HuH-7.5 (cell line): ENCODE measurements around the gene KLF13.

ENCODE experiments used
- DNase-seq: peaks from one replicate; pipeline ENCODE4 v3.0.0; 2011; ENCODE audit warnings: low spot score

The KLF13 gene

DNA sequence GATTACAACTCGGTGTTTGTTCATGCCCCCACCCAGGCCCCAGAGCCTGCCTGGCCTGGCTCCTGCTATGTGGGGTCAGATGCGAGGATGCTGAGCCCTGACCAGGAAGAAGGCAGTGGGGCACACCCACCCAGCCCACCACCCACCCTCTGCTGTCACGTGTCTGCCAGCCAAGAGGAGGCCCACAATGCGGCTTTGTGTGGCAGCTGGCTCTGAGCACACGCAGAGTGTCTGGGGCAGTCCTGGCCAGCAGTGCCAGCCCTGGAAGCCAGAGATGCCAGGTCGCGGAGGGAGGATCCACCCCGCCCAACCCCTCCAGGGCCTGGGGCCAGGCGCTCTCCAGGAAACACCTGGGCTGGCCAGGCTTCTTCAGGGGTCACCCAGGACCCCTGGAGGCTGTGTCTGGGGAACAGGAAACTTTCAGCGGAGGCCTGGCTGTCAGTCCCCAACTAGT lies 26.4 kb upstream of the KLF13 start:
- no peak for DNase-seq

GRCh38 chr15:31300981-31301672 lies 25.5 kb upstream of the KLF13 start:
- DNase-seq, result no peak

DNA sequence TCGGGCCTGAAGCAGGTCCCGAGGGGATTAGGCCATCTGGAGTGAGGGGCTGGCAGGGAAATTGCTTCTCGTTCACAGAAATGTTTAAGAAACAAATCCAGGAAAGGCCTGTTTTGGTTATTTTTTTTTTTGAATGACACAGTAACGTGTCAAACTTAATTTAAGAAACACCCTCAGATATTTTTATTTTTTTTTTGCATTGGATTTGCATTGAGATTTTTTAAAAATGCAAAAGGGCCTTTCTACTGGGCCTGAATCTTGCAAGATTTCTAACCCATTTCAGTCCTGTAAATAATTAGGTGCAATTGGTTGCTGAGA lies 25.0 kb upstream of the KLF13 start:
- DNase-seq, result no peak

DNA sequence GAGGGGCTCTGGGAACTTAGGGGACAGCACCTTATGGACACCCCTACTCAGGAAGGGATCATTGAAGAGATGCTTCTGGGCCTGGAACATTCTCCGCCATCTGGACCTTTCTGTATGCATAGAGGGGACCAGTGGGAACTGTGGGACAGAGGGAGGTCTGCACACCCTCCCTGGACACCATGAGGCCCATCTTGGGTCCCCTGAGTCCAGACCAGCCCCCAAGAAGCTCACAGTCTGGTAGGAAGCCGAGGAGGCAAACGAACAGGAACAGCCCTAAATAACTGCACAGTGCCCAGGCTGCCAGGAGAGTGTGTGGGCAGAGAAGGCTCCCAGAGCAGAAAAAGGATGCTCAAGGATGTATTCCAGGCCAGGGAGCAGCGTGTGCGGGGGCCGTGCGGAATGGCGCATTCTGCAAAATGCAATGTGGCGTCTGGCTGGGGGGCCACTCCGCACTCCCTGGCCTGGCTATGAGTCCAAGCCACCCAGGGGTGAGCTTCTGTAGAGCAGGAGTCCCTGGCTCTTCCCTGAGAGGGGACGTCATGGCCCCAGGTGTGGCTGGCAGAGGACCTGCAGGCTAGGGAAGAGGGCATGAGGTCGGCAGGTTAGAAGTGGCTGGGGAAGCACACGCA lies 24.5 kb upstream of the KLF13 start:
- no peak for DNase-seq

- DNase-seq, result no peak
Measured at GRCh38 chr15:31302778-31303725, 23.6 kb upstream of the KLF13 start.

DNA sequence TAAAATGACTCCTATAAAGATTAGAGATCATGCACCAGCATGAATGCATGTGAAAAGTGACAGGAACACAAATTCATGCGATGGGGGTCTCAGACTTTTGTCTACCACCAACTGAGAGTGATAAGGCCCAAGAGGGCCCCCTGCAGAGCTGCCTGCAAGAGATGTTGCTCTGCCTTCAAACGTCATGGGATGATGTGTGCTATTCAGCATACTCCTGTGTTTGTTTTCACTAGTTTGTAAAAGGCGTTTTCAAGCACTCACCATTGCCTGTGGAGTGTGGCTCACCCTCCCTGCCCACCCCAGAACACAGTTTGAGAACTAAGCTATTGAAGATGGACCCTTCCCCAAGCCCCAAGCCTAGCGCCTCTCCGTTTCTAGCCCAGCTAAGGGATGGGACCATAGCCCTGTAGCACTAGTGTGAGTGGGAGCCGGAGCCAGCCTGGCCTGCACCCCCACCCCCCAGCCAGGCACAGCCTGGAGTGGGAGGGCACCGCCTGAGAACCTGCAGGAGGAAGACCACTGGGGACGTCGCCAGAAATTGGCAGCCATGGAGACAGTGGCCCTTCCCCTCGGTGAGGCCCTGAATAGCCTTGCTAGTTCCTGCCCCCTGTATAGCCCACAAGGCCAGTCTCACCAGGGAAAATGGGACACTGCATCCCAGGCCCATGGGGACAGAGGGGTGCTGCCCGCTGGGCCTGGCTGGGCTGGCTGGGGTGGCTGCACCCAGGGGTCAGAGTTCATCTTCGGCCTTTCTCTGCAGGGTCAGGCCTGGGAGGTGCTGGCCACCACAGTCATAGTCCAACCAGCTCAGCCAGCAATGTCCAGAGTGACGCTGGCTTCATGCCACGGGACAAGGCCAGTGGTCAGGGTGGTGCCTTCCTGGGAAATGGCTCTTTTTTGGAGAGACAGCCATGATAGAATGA lies 22.6 kb upstream of the KLF13 start:
- DNase-seq, result no peak

GRCh38 chr15:31304751-31305365 lies 21.8 kb upstream of the KLF13 start:
- DNase-seq, result no peak

DNA sequence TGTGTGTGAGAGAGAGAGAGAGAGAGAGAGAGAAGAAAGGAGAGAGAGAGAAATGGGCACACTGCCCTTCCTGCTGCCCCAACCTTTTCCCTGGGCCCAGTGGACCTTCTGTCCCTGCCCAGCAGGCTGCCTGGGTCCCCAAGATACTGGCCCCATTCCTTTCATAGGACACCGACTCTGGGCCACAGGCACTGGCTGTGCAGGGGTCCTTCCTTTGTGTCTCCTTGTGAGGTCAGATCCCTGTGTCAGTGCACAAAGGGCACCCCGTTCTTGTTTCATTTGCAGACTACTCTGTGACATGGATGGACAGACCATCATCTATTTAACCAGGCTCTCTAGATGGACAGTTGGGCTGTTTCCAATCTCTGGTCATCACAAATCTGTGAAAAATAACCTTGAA lies 21.3 kb upstream of the KLF13 start:
- no peak for DNase-seq

- no peak for DNase-seq
Measured at GRCh38 chr15:31305796-31306425, 20.7 kb upstream of the KLF13 start.

- no peak for DNase-seq
Measured at GRCh38 chr15:31306426-31307269, 20.0 kb upstream of the KLF13 start.

DNA sequence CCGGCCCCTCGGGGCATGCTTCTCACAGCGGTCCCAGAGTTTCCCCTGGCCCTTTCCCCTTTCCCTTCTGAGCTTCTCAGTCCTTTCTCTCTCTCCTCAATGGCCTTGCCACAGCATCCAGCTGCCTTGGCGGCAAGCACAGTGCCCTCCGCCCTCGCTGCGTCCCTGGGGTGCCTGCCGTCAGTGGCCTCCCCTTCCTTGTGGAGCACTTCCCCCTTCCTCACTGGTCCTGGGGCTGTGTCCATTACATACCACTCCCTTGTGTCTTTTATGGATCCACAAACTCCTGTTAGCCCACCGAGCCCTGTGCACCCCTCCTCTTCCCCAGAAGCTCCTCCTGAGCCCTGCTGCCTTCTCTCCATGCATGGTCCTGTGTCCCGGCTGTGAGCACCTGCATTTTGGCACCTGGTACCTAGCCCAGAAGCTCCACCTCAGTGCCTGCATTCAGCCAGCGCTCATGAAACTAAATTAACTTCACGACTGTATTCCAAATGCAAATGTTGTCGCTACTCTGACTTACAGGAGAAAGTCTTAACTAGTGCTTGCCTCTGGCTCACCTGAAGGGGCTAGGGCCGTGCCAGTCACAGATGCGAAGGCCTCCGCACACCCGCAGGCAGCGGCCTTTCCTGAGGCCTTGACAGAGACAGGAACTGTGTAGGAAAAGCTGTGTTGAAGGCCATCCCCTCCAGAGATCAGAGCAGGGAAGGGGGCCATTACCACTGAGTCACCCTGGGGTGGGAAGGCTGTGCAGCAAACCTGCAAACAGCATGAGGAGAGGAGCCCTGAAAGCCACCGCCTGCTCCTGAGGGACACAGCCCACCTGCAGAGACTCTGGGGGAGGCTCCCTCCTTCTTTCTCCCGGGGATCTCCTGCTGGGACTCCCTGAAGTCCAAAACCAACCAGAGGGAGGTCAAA lies 19.1 kb upstream of the KLF13 start:
- DNase-seq, result no peak

- DNase-seq, result no peak
Measured at GRCh38 chr15:31308185-31308639, 18.4 kb upstream of the KLF13 start.

- DNase-seq, result no peak
Measured at GRCh38 chr15:31309893-31310606, 16.6 kb upstream of the KLF13 start.

DNA sequence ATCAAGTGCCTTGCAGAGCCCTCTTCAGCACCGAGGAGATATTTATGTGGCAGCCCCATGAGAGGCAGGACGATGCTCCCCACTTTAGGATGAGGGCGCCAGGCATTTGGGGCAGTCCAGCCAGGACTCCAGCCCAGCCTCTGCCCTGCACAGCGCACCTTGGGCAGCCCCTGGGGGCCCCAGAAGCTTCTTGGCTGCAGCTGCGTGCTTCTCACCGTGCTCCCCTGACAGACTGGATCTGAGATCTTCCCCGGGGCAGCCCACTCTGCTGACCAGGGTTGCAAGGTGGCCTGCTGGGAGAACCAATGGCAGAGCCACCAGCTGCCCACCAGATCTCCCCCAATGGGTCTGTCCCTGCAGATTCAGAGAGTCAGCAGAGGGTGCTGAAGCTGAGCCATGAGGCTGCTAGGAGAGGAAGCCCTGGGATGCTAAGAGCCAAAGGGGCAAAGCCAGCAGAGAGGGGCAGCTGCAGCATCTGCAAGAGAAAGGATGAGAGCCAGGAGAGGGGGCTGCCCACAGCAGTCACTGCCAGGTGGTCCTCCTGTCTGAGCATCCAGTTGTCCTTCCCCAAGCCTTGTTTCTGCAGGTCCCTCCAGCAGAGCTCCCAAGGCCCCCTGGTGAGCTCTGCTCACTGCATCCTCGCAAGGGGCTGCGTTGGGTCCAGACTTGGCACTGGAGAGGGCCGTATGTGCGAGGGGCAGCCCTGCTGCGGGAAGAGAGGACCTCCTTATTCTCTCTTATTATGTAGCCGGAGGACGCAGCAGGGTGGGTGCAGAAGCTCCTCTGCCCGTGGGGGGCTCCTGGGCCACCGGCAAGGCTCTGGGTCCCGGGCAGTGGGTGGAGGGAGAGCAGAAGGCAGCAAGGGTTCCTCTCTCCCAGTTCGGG lies 14.7 kb upstream of the KLF13 start:
- DNase-seq, result no peak

DNA sequence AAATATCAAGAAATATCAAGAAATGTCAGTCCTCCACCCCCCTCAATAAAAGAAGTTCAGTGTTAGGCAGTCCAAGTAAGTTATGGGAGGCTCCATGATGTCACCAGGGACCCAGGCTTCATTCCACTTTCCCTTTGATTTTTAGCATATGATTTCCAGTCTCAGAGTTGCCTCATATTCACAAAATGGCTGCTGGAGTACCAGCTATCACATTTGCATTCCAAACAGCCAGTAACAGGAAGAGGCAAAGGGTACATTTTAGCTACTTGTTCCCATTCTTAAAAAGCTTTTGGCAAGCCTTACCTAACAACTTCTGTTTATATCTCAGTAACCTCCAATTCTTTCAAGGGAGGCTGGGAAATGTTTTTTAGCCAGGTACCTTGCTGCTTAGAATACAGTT lies 13.4 kb upstream of the KLF13 start:
- no peak for DNase-seq

DNA sequence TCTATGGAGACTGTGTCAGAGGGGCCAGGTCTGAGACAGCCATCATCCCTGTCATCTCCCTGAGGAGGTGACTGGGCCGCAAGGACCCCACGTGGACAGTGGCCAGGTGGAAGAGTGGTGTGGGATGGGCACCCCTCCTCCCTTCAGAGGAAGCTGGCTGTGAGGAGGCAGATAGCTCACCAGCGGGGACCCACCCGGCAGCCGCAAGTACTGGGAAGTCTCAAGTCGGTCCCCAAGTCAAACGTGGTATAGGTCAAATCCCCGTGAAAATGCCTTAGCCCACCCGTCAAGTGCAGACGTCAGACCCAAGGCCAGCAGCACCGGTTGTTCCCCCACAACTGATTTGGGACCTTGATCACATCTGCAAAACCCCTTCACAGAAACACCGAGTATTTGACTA lies 12.3 kb upstream of the KLF13 start:
- no peak for DNase-seq

- no peak for DNase-seq
Measured at GRCh38 chr15:31316135-31316795, 10.4 kb upstream of the KLF13 start.
